ENCODE data around the gene PDLIM1.

PDLIM1 gene
- total RNA-seq = 0.24 to 0.63 reads per million in 2 donors

- DNase-seq = peak; percentile 3
Measured at GRCh38 chr10:95290461-95291364, at the start of gene PDLIM1. Gene PDLIM1, minus strand, starts transcription at chr10:95291003. Its CDS starts 88 bp downstream, at chr10:95290915.

GRCh38 chr10:95339863-95340262 lies 49.1 kb upstream of the PDLIM1 start:
- DNase-seq = no peak

- DNase-seq = no peak
Measured at GRCh38 chr10:95337423-95338160, 46.8 kb upstream of the PDLIM1 start.

GRCh38 chr10:95336702-95337101 lies 45.9 kb upstream of the PDLIM1 start:
- DNase-seq = no peak

- no peak for DNase-seq
Measured at GRCh38 chr10:95335933-95336699, 45.3 kb upstream of the PDLIM1 start.

- no peak for DNase-seq
Measured at GRCh38 chr10:95334805-95335144, 44.0 kb upstream of the PDLIM1 start.

GRCh38 chr10:95333997-95334804 lies 43.4 kb upstream of the PDLIM1 start:
- DNase-seq = no peak

- no peak for DNase-seq
Measured at GRCh38 chr10:95332666-95333249, 42.0 kb upstream of the PDLIM1 start.

- DNase-seq = no peak
Measured at GRCh38 chr10:95331596-95332130, 40.9 kb upstream of the PDLIM1 start.

- DNase-seq = no peak
Measured at GRCh38 chr10:95330966-95331453, 40.2 kb upstream of the PDLIM1 start.

GRCh38 chr10:95329296-95329695 lies 38.5 kb upstream of the PDLIM1 start:
- DNase-seq = no peak

- no peak for DNase-seq
Measured at GRCh38 chr10:95328013-95328412, 37.2 kb upstream of the PDLIM1 start.

GRCh38 chr10:95327367-95327766 lies 36.6 kb upstream of the PDLIM1 start:
- no peak for DNase-seq

GRCh38 chr10:95326396-95326795 lies 35.6 kb upstream of the PDLIM1 start:
- no peak for DNase-seq

- DNase-seq = no peak
Measured at GRCh38 chr10:95325863-95326262, 35.1 kb upstream of the PDLIM1 start.

- DNase-seq = no peak
Measured at GRCh38 chr10:95324436-95325268, 33.8 kb upstream of the PDLIM1 start.

- DNase-seq = no peak
Measured at GRCh38 chr10:95321554-95322301, 30.9 kb upstream of the PDLIM1 start.

- DNase-seq = no peak
Measured at GRCh38 chr10:95319239-95319638, 28.4 kb upstream of the PDLIM1 start.

GRCh38 chr10:95315509-95315908 lies 24.7 kb upstream of the PDLIM1 start:
- no peak for DNase-seq
